ENCODE results near the gene RBMS3. TPM values are rescaled to one million over a fixed set of nuclear protein-coding genes. Genes with fewer than 3 reads are reported as not detected.

The RBMS3 gene
- total RNA-seq, 6 donors from 2014 or later = 39.8 to 102 (median 57.2) TPM

DNA sequence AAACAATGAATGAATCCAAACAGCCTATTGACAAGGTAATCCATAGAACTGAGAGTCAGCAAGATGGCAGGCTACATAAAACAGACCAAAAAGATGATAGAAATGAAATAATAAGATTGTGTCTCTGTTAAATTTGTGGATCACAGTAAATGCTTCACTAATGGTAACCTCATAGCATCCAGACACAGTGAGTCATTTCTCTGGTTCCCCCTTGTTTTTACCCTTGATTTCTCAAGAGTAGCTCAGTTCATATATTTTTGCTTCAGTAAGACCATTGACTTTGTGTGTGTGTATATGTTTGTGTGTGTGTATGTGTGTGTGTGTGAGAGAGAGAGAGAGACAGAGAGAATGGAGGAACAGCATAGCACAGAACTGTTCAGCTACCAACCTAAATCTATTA is 546.9 kb downstream of the RBMS3 start:
- Histone ChIP-seq H3K4me3 (no peak overlapping the region), H3K9me3 (peaks cover 0 to under 1% (median 0%) of the 10 kb centered on the region in 4 donors), H3K36me3 (no peaks in the 10 kb centered on the region), H3K27me3 (no peaks in the 10 kb centered on the region), H3K27ac (no peak overlapping the region), H3K4me1 (no peaks in the 10 kb centered on the region)
- no peak for ATAC-seq (ENCODE audit: low FRiP score in 2 of 2)
- no peak for TF ChIP-seq POLR2AphosphoS5 (IDR thresholded peaks at IDR 0.05)
- TF ChIP-seq EP300 (IDR thresholded peaks at IDR 0.05) = no peak
- no peak for TF ChIP-seq POLR2A (IDR thresholded peaks at IDR 0.05)
- TF ChIP-seq, protein P1, sequence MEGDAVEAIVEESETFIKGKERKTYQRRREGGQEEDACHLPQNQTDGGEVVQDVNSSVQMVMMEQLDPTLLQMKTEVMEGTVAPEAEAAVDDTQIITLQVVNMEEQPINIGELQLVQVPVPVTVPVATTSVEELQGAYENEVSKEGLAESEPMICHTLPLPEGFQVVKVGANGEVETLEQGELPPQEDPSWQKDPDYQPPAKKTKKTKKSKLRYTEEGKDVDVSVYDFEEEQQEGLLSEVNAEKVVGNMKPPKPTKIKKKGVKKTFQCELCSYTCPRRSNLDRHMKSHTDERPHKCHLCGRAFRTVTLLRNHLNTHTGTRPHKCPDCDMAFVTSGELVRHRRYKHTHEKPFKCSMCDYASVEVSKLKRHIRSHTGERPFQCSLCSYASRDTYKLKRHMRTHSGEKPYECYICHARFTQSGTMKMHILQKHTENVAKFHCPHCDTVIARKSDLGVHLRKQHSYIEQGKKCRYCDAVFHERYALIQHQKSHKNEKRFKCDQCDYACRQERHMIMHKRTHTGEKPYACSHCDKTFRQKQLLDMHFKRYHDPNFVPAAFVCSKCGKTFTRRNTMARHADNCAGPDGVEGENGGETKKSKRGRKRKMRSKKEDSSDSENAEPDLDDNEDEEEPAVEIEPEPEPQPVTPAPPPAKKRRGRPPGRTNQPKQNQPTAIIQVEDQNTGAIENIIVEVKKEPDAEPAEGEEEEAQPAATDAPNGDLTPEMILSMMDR (IDR thresholded peaks at IDR 0.05) = no peak
- no peak for DNase-seq

DNA sequence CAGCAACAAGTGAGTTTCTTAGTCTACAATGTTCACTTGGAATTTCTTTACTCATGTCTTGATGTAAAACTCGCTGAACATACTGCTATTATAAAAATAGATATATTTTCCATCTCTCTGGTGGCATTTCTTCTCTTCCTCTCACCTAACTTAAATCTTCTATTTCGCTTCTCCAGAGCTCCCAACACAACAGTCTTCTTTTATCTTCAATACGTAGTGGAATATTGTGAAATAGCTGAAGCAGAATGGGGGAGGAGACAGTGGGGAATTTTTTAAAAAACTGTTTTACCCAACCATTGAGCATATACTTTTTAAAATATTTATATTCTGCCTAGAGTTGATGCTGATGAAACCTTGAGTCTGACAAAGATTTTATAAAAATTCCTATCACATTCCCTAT is 548.5 kb downstream of the RBMS3 start:
- DNase-seq (no peak), ATAC-seq (ENCODE audit: low FRiP score in 2 of 2) (no peak)
- peaks cover 0 to 4% (median 0%) of the 10 kb centered on the region in 4 donors for H3K9me3 ChIP-seq
- no peak overlapping the region for H3K27ac ChIP-seq
- TF ChIP-seq EP300 (IDR thresholded peaks at IDR 0.05) (no peak), POLR2A (IDR thresholded peaks at IDR 0.05) (no peak), POLR2AphosphoS5 (IDR thresholded peaks at IDR 0.05) (no peak)
- TF ChIP-seq, protein P1 (IDR thresholded peaks at IDR 0.05) = no peak
- H3K4me1 ChIP-seq = no peaks in the 10 kb centered on the region
- H3K27me3 ChIP-seq = no peaks in the 10 kb centered on the region
- no peak overlapping the region for H3K4me3 ChIP-seq
- WGBS, 2 donors = 87 to 91% methylated on average over 3 of the region's 3 CpGs
- H3K36me3 ChIP-seq = no peaks in the 10 kb centered on the region

DNA sequence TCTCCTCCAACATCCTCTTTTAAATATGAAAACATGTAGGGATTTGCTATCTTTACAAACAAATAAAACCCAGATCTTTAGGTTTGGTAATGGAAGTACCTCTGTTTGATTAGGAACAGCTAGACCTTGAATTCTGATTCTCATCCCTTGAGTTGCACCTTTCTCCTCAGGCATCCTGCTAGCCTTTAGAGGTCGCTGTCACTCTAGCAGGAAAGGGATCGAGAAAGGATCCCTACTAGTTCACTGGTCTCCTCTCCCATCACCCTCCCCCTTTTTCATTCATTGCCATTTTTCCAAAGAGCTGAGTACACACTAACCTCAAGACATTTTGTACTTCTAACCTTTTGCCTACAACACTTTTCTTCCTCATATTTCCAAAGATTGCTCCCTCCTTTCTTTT is 569.8 kb downstream of the RBMS3 start:
- TF ChIP-seq POLR2AphosphoS5 (IDR thresholded peaks at IDR 0.05) = no peak
- TF ChIP-seq EP300 (IDR thresholded peaks at IDR 0.05) = no peak
- no peak for TF ChIP-seq POLR2A (IDR thresholded peaks at IDR 0.05)
- TF ChIP-seq, protein P1 (IDR thresholded peaks at IDR 0.05) = no peak
- no peaks in the 10 kb centered on the region for H3K9me3 ChIP-seq
- H3K4me3 ChIP-seq = no peak overlapping the region
- H3K4me1 ChIP-seq = no peaks in the 10 kb centered on the region
- ATAC-seq (ENCODE audit: low FRiP score in 2 of 2) (no peak), DNase-seq (no peak)
- H3K36me3 ChIP-seq = no peaks in the 10 kb centered on the region
- H3K27ac ChIP-seq = no peak overlapping the region
- 53 to 55% methylated on average over 2 of the region's 2 CpGs for WGBS, 2 donors
- H3K27me3 ChIP-seq = no peaks in the 10 kb centered on the region

DNA sequence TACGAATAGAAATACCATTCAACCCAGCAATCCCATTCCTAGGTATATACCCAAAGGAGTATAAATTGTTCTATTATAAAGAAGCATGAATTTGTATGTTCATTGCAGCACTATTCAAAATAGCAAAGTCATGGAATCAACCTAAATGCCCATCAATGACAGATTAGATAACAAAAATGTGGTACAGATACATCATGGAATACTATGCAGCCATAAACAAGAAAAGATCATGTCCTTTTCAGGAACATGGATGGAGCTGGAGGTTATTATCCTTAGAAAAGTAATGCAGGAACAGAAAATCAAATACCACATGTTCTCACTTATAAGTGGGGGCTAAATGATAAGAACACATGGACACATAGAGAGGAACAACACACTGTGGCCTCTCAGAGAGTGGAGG is 571.9 kb downstream of the RBMS3 start:
- DNase-seq (no peak), ATAC-seq (ENCODE audit: low FRiP score in 2 of 2) (no peak)
- Histone ChIP-seq H3K27ac (no peak overlapping the region), H3K27me3 (no peaks in the 10 kb centered on the region), H3K4me1 (no peaks in the 10 kb centered on the region), H3K36me3 (no peaks in the 10 kb centered on the region), H3K4me3 (no peak overlapping the region), H3K9me3 (no peaks in the 10 kb centered on the region)
- 61 to 83% methylated on average over 1 of the region's 1 CpG for WGBS, 2 donors
- TF ChIP-seq POLR2AphosphoS5 (IDR thresholded peaks at IDR 0.05) (no peak), POLR2A (IDR thresholded peaks at IDR 0.05) (no peak), EP300 (IDR thresholded peaks at IDR 0.05) (no peak)
- TF ChIP-seq, protein P1 (IDR thresholded peaks at IDR 0.05) = no peak

DNA sequence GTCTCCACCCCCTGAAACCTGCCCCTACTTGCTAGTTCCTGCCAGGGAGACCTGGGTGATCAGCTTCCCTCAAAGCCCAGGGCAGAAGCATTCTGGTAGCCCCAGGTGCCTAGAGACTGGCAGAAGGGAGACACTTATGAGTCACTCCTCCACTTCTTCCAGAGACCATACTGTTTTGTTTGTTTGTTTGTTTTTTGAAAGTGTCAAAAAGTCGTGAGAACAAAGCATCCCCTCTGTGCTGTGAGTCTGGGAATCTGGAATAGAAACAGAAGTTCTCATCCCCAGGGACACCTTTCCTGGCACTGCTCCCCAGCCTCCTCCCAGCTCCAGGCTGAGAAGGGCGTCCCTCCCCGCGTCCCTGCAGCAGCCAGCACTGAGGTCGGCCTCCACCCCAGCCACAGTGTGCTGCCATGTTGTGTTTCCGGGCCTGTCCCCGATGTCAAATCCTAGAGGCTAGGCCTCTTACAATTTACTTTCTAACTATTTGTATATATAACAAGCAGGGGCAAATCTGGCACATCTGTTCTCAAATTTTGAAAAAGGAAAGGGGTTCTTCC is 573.0 kb downstream of the RBMS3 start:
- H3K4me1 ChIP-seq = no peaks in the 10 kb centered on the region
- no peaks in the 10 kb centered on the region for H3K27me3 ChIP-seq
- no peak overlapping the region for H3K27ac ChIP-seq
- 86 to 91% methylated on average over 7 of the region's 7 CpGs for WGBS, 2 donors
- no peak overlapping the region for H3K4me3 ChIP-seq
- no peak for ATAC-seq (ENCODE audit: low FRiP score in 2 of 2)
- TF ChIP-seq, protein P1 (IDR thresholded peaks at IDR 0.05) = no peak
- H3K36me3 ChIP-seq = no peaks in the 10 kb centered on the region
- no peaks in the 10 kb centered on the region for H3K9me3 ChIP-seq
- DNase-seq = peak in 1 of 2 donors; percentile 39

Measured in upper lobe of left lung (tissue), 6 donors.